COR-L47 (cell line): ENCODE results near the gene PSME2.

ENCODE experiments used
- DNase-seq: peaks from one replicate; lab custom pipeline; 2025; lab: John Stamatoyannopoulos, UW

PSME2 gene

DNA sequence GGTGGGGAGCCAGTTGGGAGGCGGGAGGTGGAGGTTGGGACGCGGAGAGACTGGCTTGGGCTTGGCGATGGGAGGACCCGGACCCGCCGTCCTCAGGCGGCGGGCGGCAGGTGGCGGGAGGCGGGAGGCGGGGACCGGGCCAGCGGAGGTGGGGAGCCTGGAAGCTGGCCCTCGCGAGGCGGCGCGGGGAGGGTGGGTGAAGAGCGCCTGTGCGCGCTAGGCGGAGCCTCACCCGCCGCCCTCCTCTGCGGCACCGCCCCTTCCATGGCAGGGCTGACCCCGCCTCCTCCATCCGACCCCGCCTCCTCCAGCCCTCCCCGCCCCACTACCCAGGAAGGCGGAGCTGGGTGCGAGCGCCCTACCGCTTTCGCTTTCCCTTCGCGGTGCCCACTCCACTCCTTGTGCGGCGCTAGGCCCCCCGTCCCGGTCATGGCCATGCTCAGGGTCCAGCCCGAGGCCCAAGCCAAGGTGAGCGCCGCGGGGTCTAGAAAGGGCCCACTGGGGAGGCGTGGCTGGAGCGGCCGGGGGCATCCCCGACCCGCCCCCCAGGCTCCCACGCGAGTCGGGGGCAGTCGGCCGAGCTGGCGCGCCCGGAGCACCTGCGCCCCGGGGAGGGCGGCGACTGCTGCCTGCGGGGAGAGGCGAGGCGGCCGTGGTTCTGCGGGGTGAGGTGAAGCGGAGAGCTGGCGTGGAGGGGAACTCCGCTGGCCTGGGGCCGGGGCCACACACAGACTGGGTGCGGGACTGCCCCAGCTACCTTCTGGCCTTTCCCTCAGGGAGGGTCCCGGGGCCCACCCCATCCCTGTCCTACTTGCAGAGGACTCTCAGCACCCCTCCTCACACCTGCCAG, 10.4 kb downstream of the PSME2 start, which contains the start of gene PSME1:
Gene PSME1, plus strand, starts transcription at position 361 of the 850 bp plus-strand sequence. Its CDS starts 69 bp downstream, at position 430.
- peak; percentile 95 for DNase-seq

DNA sequence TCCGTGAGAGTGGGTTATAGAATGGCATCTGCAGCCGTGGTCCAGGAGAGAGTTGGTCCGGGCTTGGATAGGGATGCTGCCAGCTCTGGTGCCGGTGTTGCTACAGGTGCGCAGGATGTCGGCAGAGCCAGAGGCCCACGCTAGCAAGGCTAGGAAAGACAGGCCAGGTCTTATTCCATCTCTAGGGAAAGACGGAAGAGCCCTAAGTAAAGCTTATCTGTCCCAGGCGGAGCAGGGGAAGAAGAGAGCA, 10.9 kb downstream of the PSME2 start:
- DNase-seq, result no peak

DNA sequence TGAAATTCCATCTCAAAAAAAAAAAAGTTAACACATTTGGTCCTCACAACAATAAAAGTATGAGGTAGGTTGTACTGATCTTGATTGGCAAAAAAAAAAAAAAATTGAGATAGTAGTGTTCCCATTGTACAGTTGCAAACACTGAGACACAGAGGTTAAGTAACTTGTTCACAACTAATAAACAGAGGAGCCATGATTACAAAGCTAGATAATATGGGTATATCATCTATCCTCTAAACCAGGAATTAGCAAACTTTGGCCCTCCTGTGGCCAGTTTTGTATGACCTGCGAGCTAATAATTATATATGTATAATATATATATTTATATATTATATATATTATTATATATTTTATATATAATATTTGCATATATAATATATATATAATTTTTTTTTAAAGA, 12.7 kb downstream of the PSME2 start:
- no peak for DNase-seq

DNA sequence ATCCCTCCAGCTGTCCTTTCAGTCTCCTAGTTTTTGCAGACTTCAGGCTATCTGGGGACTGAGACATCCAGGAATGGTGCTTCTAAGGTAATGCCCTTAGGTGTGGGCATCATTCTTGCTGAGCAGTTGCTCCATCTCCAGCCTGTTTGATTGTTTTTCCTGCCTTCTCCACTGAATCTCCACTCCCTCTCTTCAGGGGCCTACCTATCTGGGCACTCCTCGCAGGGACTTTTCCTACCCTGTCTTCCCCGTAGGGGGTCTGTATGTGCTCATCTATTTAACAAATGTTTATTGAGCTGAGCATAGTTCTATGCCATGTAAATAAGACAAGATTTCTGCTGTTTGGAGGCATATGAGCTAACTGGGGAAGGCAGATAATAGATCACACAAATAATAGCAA, 13.4 kb downstream of the PSME2 start:
- no peak for DNase-seq

DNA sequence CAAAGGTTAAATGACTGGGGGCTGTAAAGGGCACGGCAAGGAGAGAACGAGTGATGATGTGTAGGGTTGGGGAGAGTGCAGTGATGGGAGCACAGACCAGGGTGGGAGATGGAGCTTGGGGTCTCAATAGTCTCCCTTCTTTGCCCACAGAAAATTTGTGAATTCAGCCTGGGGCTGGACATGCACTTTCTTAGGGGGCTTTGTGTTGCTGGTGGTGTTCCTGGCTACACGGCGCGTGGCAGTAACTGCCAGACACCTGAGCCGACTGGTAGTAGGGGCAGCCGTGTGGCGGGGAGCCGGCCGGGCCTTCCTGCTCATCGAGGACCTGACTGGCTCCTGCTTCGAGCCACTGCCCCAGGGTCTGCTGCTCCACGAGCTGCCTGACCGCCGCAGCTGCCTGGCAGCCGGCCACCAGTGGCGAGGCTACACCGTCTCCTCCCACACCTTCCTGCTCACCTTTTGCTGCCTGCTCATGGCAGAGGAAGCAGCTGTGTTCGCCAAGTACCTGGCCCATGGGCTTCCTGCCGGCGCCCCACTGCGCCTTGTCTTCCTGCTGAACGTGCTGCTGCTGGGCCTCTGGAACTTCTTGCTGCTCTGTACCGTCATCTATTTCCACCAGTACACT, 14.2 kb downstream of the PSME2 start:
- DNase-seq, result peak; percentile 85

DNA sequence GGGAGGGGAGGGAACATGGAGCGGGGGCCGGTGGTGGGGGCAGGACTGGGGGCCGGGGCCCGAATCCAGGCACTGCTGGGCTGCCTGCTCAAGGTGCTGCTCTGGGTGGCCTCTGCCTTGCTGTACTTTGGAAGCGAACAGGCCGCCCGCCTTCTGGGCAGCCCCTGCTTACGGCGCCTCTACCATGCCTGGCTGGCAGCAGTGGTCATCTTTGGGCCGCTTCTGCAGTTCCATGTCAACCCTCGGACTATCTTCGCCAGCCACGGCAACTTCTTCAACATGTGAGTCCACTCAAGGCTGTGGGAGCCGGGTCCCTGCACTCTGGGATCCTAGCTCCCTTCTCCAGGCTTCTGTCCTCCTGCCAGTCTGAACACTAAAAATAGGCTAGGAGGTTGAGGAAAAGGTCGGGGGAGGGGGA, 14.9 kb downstream of the PSME2 start:
- DNase-seq, result no peak

GRCh38 chr14:24130717-24131548, 15.5 kb downstream of the PSME2 start:
- DNase-seq, result no peak

GRCh38 chr14:24130380-24130716, 16.1 kb downstream of the PSME2 start, which contains the start of gene FITM1:
Gene FITM1 (plus strand): TSS chr14:24130659. CDS start chr14:24131564, 905 bp downstream.
- no peak for DNase-seq

- DNase-seq, result no peak
Observed at GRCh38 chr14:24129410-24129998, 16.9 kb downstream of the PSME2 start.

GRCh38 chr14:24127673-24128072, 18.7 kb downstream of the PSME2 start:
- no peak for DNase-seq

GRCh38 chr14:24126939-24127338, 19.5 kb downstream of the PSME2 start:
- no peak for DNase-seq

GRCh38 chr14:24123424-24124417, 22.7 kb downstream of the PSME2 start:
- DNase-seq, result no peak

- DNase-seq, result no peak
Observed at GRCh38 chr14:24122898-24123297, 23.5 kb downstream of the PSME2 start.

DNA sequence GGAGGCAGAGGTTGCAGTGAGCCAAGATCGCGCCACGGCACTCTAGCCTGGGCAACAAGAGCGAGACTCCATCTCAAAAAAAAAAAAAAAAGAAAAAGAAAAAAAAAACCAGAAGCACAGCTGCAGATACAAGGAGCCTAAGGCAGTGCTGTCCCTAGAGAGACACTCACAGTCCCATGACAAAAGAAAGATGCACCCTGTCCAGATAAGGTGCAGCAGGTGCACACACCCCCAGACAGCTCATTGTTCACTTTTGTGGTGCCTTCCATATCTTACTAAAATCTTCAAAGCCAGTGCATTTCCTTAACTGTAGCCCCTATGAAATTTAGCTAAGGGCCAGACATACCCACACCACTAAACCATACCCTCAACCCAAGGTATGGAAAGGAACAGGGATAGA, 24.0 kb downstream of the PSME2 start:
- DNase-seq, result no peak

DNA sequence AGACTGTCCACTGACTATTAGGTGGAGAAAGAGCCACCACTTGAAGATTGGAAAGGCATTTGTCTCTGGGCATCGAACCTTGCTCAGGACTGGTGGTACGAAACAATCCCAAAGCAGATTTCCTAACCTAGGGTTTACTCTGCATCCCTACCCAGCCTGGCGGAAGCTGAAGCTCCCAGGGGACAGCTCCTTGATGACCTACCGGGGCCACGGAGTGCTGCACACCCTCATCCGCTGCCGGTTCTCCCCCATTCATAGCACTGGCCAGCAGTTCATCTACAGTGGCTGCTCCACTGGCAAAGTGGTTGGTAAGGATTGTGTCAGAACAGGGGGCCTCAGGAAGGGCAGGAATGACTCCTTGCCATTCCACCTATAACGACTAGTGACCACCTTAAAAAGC, 25.2 kb downstream of the PSME2 start:
- DNase-seq, result no peak

- DNase-seq, result no peak
Observed at GRCh38 chr14:24119691-24120090, 26.7 kb downstream of the PSME2 start.

DNA sequence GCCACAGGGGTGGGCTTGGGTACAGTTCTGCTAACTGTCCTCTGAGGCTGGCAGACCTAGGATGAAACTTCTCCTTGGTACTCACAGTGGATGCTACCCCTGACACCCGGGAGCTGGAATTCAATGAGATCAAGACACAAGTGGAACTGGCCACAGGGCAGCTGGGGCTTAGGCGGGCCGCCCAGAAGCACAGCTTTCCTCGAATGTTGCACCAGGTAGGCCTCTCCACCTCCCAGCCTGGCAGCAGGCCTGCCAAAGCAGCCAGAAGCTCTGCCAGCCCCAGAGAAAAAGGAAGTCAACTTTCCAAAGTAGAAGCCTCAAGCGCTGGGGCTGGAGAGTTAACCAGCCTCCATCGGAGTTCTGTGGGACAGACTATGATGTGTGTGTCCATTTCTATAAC, 29.2 kb downstream of the PSME2 start:
- DNase-seq, result no peak

DNA sequence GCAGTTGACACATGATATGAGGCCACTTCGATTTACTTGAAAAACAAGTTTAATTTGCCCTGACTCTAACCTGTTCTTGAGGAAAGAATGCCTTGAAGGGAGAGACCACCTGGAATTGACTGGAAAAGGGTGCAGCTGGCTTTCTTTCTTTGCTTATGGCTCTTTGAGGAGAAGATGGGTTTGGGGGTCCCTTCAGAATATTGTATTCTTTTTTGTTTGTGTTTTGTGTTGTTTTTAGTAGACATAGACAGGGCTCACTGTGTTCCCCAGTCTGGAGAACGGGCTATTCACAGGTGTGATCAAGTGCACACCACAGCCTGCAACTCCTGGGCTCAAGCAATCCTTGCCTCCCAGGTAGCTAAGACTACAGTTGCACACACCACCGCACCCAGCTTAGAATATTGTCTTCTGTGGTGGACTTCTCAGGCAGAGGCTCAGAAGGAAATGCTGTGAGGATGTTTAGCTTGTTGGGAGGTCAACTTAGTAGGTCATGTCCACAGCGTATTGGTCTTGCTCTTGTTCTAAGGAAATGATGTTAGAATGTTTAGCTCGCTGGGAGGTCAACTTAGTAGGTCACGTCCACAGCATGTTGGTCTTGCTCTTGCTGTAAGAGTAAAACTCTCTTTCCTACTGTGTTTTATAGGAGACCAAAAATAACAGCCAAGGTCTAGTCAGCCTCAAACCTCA, 30.1 kb downstream of the PSME2 start:
- no peak for DNase-seq

GRCh38 chr14:24115422-24116127, 30.8 kb downstream of the PSME2 start:
- no peak for DNase-seq
